Upper lobe of right lung (tissue), 1 donor: ENCODE results near the gene ZMYM4. TPM values are rescaled to one million over a fixed set of nuclear protein-coding genes. Genes with fewer than 3 reads are reported as not detected.

ENCODE experiments used
- ATAC-seq: fragments of 200-7000 bp; cut with Tn5 transposase; one replicate; pipeline ENCODE4 v1.9.1; 2020; ENCODE audit warnings: mild to moderate bottlenecking, moderate library complexity
- DNase-seq: peaks from one replicate; pipeline ENCODE4 v3.0.0-alpha.2; 2020
- H3K27ac ChIP-seq: fragments of 200-600 bp; one replicate; pipeline ENCODE4 v1.8.0; 2022
- H3K27me3 ChIP-seq: fragments of 200-600 bp; one replicate; pipeline ENCODE4 v1.8.0; 2022; ENCODE audit warnings: mild to moderate bottlenecking
- H3K36me3 ChIP-seq: fragments of 200-600 bp; one replicate; pipeline ENCODE4 v1.8.0; 2022
- H3K4me1 ChIP-seq: fragments of 200-600 bp; one replicate; pipeline ENCODE4 v1.8.0; 2022
- H3K4me3 ChIP-seq: fragments of 200-600 bp; one replicate; pipeline ENCODE4 v1.8.0; 2022; ENCODE audit warnings: mild to moderate bottlenecking
- H3K9me3 ChIP-seq: fragments of 200-600 bp; one replicate; pipeline ENCODE4 v1.8.0; 2022
- intact Hi-C: fragments of 100-400 bp; cut with DNase I; formaldehyde crosslinking; loops from one replicate; pipeline ENCODE4 v1.11.0; 2022
- total RNA-seq: library from RNA; stranded (reverse); fragmentation: NEBNext Ultra II Directional; extraction: Animal tissue kit (Norgen Biotek cat#: 25700); gene quantifications from one replicate; pipeline ENCODE4 v1.2.1, GENCODE V29; 2021
- TF ChIP-seq, protein P1 (sequence below): fragments of 200-600 bp; IDR thresholded peaks from one replicate; pipeline ENCODE4 v1.8.0; 2022; ENCODE audit warnings: antibody characterized with exemption
- donor health status: DM: no; HTN: yes; CAD: no; lungs with severe emphysema.

The ZMYM4 gene
- total RNA-seq, 1 donor from 2014 or later: 48.1 TPM

DNA sequence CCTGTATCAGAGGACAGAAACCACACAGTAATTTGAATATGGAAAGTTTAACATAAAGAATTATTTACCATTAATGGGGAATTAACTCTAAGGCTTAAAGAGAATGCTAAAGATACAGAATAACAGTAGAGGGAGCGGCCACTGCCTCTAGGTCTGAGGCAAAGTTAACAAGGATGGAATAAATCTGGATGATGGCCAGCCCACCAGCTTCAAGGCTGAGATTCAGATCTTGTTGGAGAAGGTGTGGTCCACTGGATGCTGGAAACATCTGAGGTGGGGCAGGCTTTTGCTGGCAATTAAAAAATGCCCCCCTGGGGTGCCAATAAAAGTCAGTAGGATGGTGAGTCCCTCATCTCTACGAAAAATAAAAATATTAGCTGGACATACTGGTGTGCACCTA, 29.4 kb downstream of the ZMYM4 start:
- no peak overlapping the region for H3K4me3 ChIP-seq
- no peaks in the 10 kb centered on the region for H3K27me3 ChIP-seq
- no peak overlapping the region for H3K27ac ChIP-seq
- intact Hi-C loops: no loop called here
- TF ChIP-seq, protein P1, sequence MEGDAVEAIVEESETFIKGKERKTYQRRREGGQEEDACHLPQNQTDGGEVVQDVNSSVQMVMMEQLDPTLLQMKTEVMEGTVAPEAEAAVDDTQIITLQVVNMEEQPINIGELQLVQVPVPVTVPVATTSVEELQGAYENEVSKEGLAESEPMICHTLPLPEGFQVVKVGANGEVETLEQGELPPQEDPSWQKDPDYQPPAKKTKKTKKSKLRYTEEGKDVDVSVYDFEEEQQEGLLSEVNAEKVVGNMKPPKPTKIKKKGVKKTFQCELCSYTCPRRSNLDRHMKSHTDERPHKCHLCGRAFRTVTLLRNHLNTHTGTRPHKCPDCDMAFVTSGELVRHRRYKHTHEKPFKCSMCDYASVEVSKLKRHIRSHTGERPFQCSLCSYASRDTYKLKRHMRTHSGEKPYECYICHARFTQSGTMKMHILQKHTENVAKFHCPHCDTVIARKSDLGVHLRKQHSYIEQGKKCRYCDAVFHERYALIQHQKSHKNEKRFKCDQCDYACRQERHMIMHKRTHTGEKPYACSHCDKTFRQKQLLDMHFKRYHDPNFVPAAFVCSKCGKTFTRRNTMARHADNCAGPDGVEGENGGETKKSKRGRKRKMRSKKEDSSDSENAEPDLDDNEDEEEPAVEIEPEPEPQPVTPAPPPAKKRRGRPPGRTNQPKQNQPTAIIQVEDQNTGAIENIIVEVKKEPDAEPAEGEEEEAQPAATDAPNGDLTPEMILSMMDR: no peak
- peaks cover 6% of the 10 kb centered on the region for H3K36me3 ChIP-seq
- no peak for ATAC-seq
- H3K9me3 ChIP-seq: no peaks in the 10 kb centered on the region
- DNase-seq: no peak
- peaks cover 9% of the 10 kb centered on the region for H3K4me1 ChIP-seq

DNA sequence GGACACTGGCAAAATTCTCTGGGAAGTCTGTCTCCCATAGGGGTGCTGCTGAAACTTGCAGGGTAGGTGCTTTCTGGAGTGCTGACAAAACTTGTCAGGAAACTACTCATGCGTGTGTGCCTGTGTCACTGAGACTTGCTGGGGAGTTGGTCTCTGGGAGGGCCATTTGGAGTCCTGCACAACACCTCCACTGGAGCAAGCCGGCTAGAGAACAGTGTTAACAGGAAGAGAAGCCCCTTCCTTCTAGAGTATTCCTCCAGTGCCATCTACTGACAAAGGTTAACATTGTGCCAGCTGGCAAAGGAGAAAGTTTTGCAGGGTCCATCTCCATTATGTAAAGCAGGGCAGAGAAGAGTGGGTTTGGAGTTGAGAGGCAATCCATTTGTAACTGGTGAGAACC, 30.0 kb downstream of the ZMYM4 start:
- H3K36me3 ChIP-seq: peaks cover 6% of the 10 kb centered on the region
- ATAC-seq (peak; percentile 89), DNase-seq (no peak)
- intact Hi-C loops: no loop called here
- H3K4me3 ChIP-seq: no peak overlapping the region
- TF ChIP-seq, protein P1: peak; percentile 50
- H3K4me1 ChIP-seq: peaks cover 9% of the 10 kb centered on the region
- no peak overlapping the region for H3K27ac ChIP-seq
- H3K27me3 ChIP-seq: no peaks in the 10 kb centered on the region
- H3K9me3 ChIP-seq: no peaks in the 10 kb centered on the region

DNA sequence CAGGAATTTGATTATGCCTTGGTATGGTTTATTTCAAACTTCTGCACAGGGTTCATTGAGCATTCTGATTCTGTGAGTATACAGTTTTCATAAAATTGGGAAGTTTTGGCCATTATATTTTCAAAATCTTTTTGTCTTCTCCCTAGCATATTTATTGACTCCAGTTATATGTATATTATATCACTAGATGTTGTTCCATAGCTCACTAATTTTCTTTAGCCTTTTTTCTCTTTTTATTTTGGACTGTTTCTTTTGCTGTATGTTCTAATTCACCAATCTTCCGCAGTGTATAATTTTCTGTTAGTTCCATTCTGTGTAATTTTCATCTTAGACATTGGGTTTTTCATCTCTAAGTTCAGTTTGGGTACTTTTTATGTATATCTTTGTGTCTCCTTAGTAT, 31.9 kb downstream of the ZMYM4 start:
- no peak overlapping the region for H3K4me3 ChIP-seq
- intact Hi-C loops: no loop called here
- DNase-seq: no peak
- TF ChIP-seq, protein P1: no peak
- H3K9me3 ChIP-seq: no peaks in the 10 kb centered on the region
- H3K27ac ChIP-seq: no peak overlapping the region
- H3K27me3 ChIP-seq: no peaks in the 10 kb centered on the region
- peaks cover 9% of the 10 kb centered on the region for H3K4me1 ChIP-seq
- H3K36me3 ChIP-seq: peaks cover 6% of the 10 kb centered on the region
- ATAC-seq: no peak

DNA sequence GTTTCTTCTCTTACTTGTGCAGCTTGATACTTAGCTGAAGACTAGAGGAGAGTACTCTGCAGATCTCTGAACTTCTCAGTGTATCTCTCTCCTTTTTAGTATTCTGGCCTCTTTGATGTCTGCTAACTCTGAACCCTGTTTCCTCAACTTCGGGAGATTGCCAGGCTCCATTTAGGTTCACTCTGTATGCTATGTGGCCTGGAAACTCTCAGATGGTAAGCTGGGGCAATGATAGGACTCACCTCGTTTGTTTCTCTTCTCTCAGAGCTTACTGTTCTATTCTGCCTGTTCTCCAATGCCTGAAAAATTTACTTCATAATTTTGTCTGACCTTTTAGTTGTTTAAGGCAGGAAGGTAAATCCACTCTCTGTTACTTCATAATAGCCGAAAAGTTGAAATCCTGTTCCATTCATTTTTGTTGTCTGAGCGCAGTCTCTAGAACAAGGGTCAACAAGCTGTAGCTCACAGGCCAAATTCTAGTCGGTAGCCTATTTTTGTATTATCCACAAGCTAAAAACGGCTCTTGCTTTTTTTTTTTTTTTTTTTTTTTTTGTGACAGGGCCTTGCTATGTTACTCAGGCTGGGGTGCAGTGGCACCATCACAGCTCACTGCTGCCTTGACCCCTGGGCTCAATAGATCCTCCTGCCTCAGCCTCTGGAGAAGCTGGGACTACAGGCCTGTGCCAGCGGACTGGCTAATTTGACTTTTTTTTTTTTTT, 33.3 kb downstream of the ZMYM4 start:
- no peaks in the 10 kb centered on the region for H3K27me3 ChIP-seq
- no peak overlapping the region for H3K4me3 ChIP-seq
- ATAC-seq (no peak), DNase-seq (no peak)
- TF ChIP-seq, protein P1: no peak
- H3K4me1 ChIP-seq: peaks cover 9% of the 10 kb centered on the region
- no peak overlapping the region for H3K27ac ChIP-seq
- intact Hi-C loops: no loop called here
- no peaks in the 10 kb centered on the region for H3K36me3 ChIP-seq
- H3K9me3 ChIP-seq: no peaks in the 10 kb centered on the region

DNA sequence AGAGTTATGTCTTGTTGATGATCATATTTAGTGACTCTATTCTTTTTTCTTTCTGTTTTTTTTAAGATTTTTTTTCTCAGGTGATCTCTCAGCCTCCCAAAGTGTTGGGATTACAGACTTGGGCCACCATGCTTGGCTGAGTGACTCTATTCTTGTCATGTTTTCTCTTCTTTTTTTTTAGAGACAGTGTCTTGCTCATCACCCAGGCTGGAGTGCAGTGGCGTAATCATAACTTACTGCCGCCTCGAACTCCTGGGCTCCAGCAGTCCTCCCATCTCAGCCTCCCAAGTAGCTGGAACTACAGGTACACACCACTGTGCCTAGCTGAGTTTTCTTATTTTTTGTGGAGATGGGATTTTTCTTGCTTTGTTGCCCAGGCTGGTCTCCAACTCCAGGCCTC, 36.9 kb downstream of the ZMYM4 start:
- intact Hi-C loops: no loop called here

More for the DNA sequence above, 36.9 kb downstream of the ZMYM4 start:
- TF ChIP-seq, protein P1: no peak
- Histone ChIP-seq H3K4me1 (no peaks in the 10 kb centered on the region), H3K27ac (no peak overlapping the region), H3K36me3 (peaks cover 1% of the 10 kb centered on the region), H3K4me3 (no peak overlapping the region), H3K9me3 (no peaks in the 10 kb centered on the region), H3K27me3 (no peaks in the 10 kb centered on the region)
- no peak for ATAC-seq
- no peak for DNase-seq
